ENCODE data around the gene A4GNT.

DNA sequence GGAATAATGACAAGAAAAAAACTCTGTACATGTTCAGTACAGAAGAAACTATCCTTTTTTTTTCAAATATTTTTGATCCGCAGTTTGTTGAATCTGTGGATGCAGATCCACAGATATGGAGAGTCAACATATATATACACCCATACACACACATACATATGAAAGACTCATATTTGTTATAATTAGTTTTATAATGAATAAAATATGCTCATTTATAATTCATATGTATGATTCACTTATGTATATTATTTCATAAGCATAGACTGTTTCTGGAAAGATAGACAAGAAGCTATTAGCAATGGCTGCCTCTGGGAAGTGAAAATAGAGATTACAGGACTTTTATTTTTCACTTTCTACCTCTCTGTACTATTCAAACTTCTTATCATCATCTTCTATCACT lies 26.6 kb downstream of the A4GNT start:
- no peak for TF ChIP-seq POLR2A (IDR thresholded peaks at IDR 0.05)
- TF ChIP-seq CTCF (IDR thresholded peaks at IDR 0.05), result no peak
- TF ChIP-seq POLR2AphosphoS5 (IDR thresholded peaks at IDR 0.05), result no peak
- TF ChIP-seq EP300 (IDR thresholded peaks at IDR 0.05), result no peak

All from stomach (tissue), 4 donors.